GM18520 (cell line): Measurements from ENCODE around the gene STAC2.

Experiments used
- ATAC-seq: cut with Tn5 transposase; IDR thresholded peaks from one replicate; pipeline ENCODE4 v1.9.1; 2021; ENCODE audit not compliant: unreplicated experiment

Gene STAC2

DNA sequence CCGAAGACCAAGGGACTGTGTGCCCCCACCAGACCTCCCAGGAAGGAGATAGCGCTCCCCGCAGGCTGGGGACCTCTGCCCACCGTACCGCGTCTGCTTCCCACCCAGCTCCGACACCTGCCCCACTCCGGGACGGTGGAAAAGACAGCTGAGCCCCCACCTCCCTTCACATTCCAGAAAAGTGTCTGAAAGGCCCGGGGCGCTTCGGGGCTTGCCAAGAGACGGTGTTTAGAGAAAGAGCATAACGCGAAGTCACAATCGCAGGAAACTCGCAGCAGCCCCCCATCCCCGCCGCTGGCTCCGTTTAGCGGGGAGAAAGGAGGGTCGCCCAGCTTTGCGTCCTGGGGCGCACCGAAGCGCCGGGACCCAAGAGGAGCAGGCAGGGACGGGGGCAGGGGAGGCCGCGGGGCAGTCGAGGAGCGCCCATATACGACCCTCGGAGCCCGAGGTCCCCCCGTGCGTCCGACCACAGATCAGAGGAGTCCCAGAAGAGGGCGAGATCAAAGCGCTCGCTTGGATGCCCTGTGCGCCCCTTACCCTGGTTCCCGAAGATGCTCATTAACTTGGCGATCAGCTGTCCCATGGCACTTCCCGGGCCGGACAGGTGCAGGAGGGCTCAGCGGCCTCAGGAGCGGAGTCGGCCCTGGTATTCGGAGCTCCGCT is 60.4 kb downstream of the STAC2 start:
- no peak for ATAC-seq

DNA sequence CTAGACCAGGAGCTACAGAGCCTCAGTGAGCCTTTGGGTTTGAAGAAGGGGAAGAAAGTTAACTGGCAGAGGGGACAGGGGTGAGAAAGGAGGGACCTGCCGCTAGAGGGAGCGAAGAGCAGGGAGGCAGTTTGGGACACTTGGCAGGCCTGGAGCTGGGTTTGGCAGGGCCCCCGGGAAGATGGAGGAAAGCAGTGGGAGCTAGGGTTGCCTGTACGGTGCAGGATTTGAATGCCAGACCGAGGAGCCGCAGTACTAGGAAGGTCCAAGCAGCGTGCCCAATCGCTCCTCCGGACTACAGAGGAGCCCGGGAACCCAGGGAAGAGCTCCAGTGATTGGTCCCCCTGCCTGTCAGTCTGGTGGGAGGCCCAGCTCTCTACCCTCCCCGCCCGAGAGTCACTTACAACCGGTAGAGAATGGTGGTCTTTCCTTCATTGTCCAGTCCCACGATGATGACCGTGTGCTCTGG is 61.0 kb downstream of the STAC2 start:
- ATAC-seq, result no peak

DNA sequence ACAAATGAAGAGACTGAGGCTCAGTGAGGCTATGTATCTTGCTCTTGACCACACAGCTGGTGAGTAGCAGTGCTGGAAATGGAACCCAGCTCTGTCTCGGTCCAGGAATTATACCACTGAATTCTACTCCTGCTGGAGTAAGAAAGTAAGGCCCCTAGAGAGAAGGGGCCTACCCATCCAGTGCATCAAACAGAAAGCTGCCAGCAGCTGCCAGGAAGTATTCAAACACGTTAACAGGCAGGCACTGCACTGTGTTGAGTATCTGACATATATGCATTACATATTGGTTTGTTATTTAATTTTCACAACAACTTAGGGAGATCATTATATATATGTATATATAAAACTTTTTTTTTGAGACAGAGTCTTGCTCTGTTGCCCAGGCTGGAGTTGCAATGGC is 63.8 kb downstream of the STAC2 start:
- no peak for ATAC-seq
